Measurements from ENCODE around the gene OR10H2. TPM values are rescaled to one million over a fixed set of nuclear protein-coding genes. Genes with fewer than 3 reads are reported as not detected.

Gene OR10H2
- total RNA-seq, 6 experiments from 2014 or later: not detected

DNA sequence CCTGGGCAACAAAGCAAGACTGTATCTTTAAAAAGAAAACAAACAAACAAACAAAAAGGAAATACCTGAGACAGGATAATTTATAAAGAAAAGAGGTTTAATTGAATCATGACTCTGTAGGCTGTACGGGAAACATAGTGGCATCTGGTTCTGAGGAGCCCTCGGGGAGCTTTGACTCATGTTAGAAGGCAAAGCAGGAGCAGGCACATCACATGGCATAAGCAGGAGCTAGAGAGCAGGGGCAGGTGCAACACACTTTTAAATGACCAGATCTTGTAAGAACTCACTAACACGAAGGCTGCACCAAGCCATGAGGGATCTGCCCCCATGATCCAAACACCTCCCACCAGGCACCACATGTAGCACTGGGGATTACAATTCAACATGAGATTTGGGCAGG is 13.2 kb upstream of the OR10H2 start:
- H3K4me1 ChIP-seq: no peaks in the 10 kb centered on the region
- DNase-seq (no peak), ATAC-seq (no peak)
- no peak overlapping the region for H3K4me3 ChIP-seq
- H3K9me3 ChIP-seq: no peaks in the 10 kb centered on the region
- 40% methylated on average over 2 of the region's 3 CpGs for WGBS (ENCODE audit: insufficient coverage, low coverage, low lambda C conversion rate, missing lambda C conversion rate)
- intact Hi-C loops (cut with DNase I): no loop called here
- H3K27ac ChIP-seq: no peak overlapping the region
- H3K27me3 ChIP-seq: no peaks in the 10 kb centered on the region
- no peak for TF ChIP-seq POLR2A (IDR thresholded peaks at IDR 0.05)
- TF ChIP-seq, protein P1, sequence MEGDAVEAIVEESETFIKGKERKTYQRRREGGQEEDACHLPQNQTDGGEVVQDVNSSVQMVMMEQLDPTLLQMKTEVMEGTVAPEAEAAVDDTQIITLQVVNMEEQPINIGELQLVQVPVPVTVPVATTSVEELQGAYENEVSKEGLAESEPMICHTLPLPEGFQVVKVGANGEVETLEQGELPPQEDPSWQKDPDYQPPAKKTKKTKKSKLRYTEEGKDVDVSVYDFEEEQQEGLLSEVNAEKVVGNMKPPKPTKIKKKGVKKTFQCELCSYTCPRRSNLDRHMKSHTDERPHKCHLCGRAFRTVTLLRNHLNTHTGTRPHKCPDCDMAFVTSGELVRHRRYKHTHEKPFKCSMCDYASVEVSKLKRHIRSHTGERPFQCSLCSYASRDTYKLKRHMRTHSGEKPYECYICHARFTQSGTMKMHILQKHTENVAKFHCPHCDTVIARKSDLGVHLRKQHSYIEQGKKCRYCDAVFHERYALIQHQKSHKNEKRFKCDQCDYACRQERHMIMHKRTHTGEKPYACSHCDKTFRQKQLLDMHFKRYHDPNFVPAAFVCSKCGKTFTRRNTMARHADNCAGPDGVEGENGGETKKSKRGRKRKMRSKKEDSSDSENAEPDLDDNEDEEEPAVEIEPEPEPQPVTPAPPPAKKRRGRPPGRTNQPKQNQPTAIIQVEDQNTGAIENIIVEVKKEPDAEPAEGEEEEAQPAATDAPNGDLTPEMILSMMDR (IDR thresholded peaks at IDR 0.05): no peak
- H3K36me3 ChIP-seq: no peaks in the 10 kb centered on the region

DNA sequence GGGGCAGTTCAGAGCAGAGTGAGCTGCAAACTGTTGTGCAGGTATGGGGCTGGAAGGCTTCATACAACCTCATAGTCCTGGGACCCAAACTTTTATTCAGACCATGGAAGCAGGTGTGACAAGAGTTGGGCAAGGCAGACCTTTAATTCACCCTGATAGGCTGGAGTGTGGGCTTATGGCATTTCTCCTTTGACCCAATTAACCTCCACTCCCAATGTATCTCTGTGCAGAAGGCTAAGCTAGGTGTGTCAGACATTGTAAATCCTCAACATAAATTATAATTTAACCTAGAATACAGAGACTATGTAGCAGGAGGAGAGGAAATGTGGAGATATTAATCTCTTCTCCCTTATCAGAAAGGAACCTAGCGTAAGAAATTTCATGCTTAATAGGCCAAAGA is 12.2 kb upstream of the OR10H2 start:
- intact Hi-C loops (cut with DNase I): no loop called here
- no peaks in the 10 kb centered on the region for H3K36me3 ChIP-seq
- no peak for TF ChIP-seq POLR2A (IDR thresholded peaks at IDR 0.05)
- TF ChIP-seq, protein P1 (IDR thresholded peaks at IDR 0.05): no peak
- H3K27ac ChIP-seq: no peak overlapping the region
- ATAC-seq (no peak), DNase-seq (no peak)
- no peaks in the 10 kb centered on the region for H3K9me3 ChIP-seq
- WGBS (ENCODE audit: insufficient coverage, low coverage, low lambda C conversion rate, missing lambda C conversion rate): 81% methylated on average over 1 of the region's 1 CpG
- no peak overlapping the region for H3K4me3 ChIP-seq
- H3K27me3 ChIP-seq: no peaks in the 10 kb centered on the region
- H3K4me1 ChIP-seq: no peaks in the 10 kb centered on the region

DNA sequence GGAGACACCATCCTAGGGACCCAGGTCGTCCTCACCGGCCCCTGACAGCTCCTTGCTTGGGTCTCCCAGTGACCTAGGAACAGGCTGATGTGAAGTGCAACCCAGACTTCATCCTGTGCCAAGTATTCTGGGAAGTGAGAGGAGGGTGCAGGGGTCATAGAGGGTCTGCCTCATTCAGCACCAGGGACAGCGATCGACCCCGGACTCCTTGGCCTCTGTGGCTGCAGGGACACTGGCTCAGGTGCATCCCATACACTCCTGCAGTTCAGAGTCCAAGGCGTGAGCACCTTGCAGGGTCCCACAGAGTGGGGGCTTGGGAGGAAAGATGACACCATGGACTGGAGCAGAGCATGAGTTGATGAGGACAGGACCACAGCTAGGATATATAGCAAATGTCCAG is 10.0 kb upstream of the OR10H2 start:
- no peak overlapping the region for H3K4me3 ChIP-seq
- intact Hi-C loops (cut with DNase I): no loop called here
- H3K36me3 ChIP-seq: no peaks in the 10 kb centered on the region
- ATAC-seq: no peak
- no peak for DNase-seq
- 27% methylated on average over 5 of the region's 6 CpGs for WGBS (ENCODE audit: insufficient coverage, low coverage, low lambda C conversion rate, missing lambda C conversion rate)
- H3K27ac ChIP-seq: no peak overlapping the region
- H3K27me3 ChIP-seq: no peaks in the 10 kb centered on the region
- no peaks in the 10 kb centered on the region for H3K4me1 ChIP-seq
- no peak for TF ChIP-seq POLR2A (IDR thresholded peaks at IDR 0.05)
- TF ChIP-seq, protein P1 (IDR thresholded peaks at IDR 0.05): no peak
- no peaks in the 10 kb centered on the region for H3K9me3 ChIP-seq

DNA sequence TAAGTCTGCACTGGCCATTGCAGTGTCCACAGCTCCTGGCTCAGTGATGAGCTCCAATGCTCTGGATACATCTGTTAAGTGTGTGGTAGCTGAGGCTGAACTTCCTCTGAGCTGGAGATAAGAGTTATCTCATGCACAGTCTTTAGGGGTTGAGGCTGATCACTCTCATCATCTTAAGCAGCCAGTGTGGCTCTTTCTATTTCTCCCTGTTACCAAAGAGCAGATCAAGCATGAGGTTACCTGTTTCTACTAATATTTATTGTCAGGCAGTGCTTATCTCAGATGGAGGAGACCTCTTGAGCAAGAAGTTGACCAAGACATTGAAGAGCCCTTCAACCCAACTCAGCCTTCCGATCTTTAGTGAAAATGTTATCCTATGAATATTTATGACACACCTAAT is 6.6 kb upstream of the OR10H2 start:
- Histone ChIP-seq H3K36me3 (no peaks in the 10 kb centered on the region), H3K4me3 (no peak overlapping the region), H3K4me1 (no peaks in the 10 kb centered on the region), H3K9me3 (no peaks in the 10 kb centered on the region), H3K27me3 (peaks cover 0 to 5% of the 10 kb centered on the region in 2 donors), H3K27ac (no peak overlapping the region)
- 69% methylated on average over 1 of the region's 1 CpG for WGBS (ENCODE audit: insufficient coverage, low coverage, low lambda C conversion rate, missing lambda C conversion rate)
- DNase-seq (no peak), ATAC-seq (no peak)
- TF ChIP-seq, protein P1 (IDR thresholded peaks at IDR 0.05): no peak
- TF ChIP-seq POLR2A (IDR thresholded peaks at IDR 0.05): no peak
- intact Hi-C loops (cut with DNase I): no loop called here

DNA sequence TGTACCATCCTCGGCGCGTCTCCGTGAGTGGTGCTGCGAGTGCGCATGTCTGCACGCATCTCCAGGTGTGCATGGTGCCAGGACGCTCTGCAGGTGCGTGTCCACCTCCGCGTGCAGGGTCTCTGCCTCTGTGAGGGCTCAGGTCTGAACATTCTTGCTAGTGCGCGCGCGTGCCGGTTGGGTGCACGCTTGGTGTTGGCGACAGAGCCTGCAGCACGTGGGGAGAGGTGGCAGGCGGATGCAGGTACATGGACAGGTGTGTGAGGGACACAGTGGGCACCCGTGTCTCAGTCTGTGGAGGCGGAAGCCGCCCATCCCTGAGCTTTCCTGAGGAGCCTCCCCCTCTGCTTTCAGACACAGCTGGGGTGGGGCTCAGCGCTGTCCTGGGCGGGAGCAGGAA is 4.9 kb upstream of the OR10H2 start:
- Histone ChIP-seq H3K36me3 (no peaks in the 10 kb centered on the region), H3K27me3 (peaks cover 0 to 5% of the 10 kb centered on the region in 2 donors), H3K9me3 (no peaks in the 10 kb centered on the region), H3K4me1 (no peaks in the 10 kb centered on the region), H3K4me3 (no peak overlapping the region), H3K27ac (no peak overlapping the region)
- TF ChIP-seq, protein P1 (IDR thresholded peaks at IDR 0.05): no peak
- no peak for TF ChIP-seq POLR2A (IDR thresholded peaks at IDR 0.05)
- ATAC-seq: peak in 1 of 4 donors; percentile 24
- 44% methylated on average over 14 of the region's 25 CpGs for WGBS (ENCODE audit: insufficient coverage, low coverage, low lambda C conversion rate, missing lambda C conversion rate)
- intact Hi-C loops (cut with DNase I): no loop called here
- no peak for DNase-seq
